GM10266 (cell line): ENCODE results near the gene HUWE1.

ENCODE experiments used
- DNase-seq: peaks from one replicate; pipeline ENCODE4 v3.0.0; 2012; ENCODE audit errors: extremely low spot score
- TF ChIP-seq, protein P1 (sequence below): IDR thresholded peaks from 2 replicates; pipeline ENCODE4 v1.5.1; 2012; ENCODE audit warnings: mild to moderate bottlenecking, low read depth; ENCODE audit not compliant: control insufficient read depth, insufficient read depth; ENCODE audit errors: missing control alignments

HUWE1 gene

DNA sequence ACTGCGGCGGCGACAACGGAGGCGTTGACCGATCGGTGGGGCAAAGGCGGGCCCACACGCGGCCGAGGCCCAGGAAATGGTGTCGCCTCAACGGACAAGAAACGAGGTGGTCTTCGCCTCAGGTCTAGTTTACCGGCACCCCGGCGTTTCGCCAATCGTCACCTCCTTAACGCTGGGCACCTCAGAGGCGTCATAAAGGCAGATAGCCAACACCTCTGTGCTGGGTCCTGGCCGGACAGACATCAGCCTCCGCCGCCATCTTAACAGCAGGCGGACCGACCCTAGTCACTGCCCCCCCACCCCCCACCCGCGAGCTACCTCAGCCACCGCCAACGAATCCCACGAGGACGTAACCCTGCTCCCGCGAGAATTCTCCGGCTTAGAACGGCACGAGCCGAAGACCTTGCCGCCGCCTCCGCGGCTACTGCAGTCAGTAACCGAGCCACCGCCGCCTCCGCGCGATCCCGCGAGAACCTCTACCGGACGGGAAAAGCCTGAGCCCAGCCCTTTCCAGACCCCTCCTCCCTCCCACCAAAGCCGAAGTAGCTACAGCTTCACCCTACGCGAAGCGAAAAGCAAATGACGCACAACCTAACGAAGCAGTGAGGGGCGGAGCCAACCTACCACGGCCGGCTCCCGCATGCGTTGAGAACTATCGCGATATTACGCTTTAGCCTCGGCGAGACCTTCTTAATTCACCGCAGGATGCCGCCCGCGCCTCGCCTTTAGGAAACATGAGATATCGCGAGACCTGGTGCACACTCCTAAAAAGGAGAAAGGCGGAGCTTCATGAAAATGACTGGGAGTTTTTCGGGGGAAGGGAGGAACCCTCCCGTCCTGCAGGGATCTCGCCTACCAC lies 2.7 kb downstream of the HUWE1 start:
- DNase-seq = peak; percentile 81
- TF ChIP-seq, protein P1, sequence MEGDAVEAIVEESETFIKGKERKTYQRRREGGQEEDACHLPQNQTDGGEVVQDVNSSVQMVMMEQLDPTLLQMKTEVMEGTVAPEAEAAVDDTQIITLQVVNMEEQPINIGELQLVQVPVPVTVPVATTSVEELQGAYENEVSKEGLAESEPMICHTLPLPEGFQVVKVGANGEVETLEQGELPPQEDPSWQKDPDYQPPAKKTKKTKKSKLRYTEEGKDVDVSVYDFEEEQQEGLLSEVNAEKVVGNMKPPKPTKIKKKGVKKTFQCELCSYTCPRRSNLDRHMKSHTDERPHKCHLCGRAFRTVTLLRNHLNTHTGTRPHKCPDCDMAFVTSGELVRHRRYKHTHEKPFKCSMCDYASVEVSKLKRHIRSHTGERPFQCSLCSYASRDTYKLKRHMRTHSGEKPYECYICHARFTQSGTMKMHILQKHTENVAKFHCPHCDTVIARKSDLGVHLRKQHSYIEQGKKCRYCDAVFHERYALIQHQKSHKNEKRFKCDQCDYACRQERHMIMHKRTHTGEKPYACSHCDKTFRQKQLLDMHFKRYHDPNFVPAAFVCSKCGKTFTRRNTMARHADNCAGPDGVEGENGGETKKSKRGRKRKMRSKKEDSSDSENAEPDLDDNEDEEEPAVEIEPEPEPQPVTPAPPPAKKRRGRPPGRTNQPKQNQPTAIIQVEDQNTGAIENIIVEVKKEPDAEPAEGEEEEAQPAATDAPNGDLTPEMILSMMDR = peak; percentile 14

DNA sequence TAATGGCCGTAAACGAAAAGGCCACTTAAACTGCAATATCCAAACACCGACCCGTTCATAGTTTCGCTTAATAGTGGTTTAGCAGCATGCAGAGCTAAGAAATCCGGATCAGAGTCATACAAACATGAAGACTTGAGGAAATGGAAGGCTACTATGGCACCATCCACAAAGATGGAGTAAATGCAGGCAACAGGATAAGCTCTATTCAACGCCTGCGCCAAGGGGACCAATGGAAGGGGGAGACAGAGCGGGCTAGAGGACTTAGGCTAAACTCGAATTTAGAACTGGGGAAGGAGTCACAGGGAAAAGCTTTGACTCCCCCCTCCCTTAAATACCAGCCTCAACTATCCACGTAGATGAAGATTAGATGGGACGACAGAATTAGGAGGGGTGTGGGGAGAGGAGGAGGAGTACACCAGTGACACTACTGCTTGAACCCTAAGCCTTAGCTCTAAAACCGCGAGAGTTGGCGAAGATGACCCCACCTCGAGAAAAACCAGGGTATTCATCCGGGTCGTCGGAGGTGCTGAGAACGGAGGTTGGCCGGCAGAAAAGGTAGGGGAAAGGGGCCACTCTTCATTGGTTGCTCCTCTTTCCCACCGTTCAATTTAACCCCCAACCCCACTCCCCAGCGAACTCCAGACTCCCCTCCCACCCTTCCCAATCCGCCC lies 3.5 kb downstream of the HUWE1 start:
- TF ChIP-seq, protein P1 = no peak
- DNase-seq = peak; percentile 7

DNA sequence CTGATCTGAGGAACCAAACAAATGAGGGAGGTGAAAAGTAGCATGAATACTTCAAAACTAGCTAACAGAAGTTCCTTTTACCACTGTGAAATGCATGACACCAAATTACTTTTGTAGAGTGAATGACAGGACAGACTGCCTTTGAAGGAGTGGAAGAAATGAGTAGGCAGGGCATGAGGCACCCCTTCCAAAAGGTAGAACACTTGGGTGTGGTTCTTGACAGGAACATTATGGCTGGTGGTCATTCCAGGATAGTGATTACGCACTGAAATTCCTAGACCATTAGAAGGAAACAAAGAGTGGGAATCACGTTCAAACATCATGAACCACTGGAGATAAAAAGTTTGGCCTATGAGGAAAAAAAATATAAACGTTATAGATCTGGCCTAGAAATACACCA lies 4.9 kb downstream of the HUWE1 start:
- TF ChIP-seq, protein P1 = no peak
- DNase-seq = no peak

DNA sequence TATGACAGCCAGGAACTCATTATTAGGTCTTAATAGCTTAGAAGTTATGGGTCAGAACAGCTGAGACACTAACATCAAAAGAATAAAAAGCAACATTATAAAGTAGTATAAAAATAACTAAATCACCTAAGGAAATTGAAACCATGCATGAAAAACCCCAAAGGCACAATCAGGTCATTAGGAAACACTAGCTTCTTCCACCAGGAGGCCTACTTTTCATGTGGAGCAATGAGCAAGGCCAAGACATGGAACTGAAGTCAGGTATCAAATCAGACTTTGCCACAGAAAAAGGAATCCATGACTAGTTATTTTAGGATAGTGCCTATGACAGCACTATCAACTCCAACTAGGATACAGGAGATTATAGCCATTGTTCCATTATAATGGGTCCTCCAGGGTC lies 7.9 kb downstream of the HUWE1 start:
- TF ChIP-seq, protein P1 = no peak
- no peak for DNase-seq

DNA sequence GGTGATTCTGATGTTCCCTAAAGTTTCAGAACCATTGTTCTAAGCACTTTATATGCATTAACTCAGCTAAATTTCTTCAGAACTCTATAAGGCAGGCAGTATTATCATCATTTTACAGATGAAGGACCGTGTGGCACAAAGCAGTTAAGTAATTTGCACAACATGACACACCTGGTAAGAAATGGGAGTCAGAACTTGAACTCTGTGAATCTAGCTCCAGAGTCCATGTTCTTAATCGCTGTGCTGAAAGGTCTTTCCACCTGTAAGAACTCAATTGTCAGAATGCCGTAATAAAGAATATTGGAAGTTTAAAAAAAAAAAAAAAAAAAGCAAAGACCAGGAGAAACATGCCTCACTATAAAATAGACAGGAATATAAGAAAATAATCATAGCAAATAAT lies 9.2 kb downstream of the HUWE1 start:
- TF ChIP-seq, protein P1 = no peak
- no peak for DNase-seq

DNA sequence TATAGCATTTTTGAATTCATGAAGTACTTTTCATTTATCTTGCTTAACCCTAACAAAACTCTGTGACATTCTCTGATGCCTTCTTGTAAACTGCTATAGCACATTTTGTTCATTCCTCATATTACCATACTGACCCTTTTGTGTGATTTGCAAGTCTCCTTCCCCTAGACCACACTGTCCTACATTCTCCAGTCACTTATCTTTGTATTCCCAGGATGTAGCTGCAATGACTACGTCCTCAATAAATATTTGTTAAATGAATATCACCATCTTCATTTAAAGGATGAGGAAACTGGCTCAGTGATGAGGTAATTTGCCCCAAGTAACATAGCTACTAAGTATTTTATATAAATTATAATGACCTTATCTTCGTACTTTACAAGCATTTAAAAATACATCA lies 11.9 kb downstream of the HUWE1 start:
- DNase-seq = no peak
- TF ChIP-seq, protein P1 = no peak

DNA sequence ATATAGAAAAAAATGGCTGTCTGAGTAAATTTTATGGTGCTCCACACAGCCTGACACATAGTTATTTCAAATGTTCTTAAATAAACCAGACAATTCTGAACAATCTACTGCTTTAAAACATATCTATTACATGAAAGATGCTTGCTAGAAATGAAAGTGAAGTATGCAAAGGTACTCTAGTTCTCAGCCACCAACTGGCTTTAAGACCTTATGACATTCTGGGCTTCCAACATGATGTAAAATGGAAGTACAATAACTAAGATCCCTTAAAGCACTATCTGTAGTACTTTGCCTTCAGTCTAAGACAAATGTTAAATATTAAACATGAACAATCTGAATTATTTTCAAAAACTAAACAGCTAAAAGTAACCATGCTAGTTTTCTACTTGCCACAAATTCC lies 17.3 kb downstream of the HUWE1 start:
- TF ChIP-seq, protein P1 = no peak
- DNase-seq = no peak
